ENCODE data around the gene GDPD1.
"Not testable (repeated sequence)": the region's sequence is repeated elsewhere in the genome, so short reads cannot be mapped to it uniquely, and the experiment has no call there.

GDPD1 gene

GRCh38 chr17:59220328-59221158 is at the start of gene GDPD1:
TSS of gene GDPD1 (plus strand) at chr17:59220511. CDS start at chr17:59220610, 99 bp downstream.
- peak; percentile 89 to 94 for DNase-seq (ENCODE audit: low read depth in 2 of 2)

- DNase-seq (ENCODE audit: low read depth in 2 of 2), result no peak
Measured at GRCh38 chr17:59172436-59173004, 47.8 kb upstream of the GDPD1 start.

GRCh38 chr17:59174671-59175070 is 45.6 kb upstream of the GDPD1 start:
- no peak for DNase-seq (ENCODE audit: low read depth in 2 of 2)

GRCh38 chr17:59175076-59175475 is 45.2 kb upstream of the GDPD1 start:
- DNase-seq (ENCODE audit: low read depth in 2 of 2), result no peak

GRCh38 chr17:59178266-59178985 is 41.9 kb upstream of the GDPD1 start:
- DNase-seq (ENCODE audit: low read depth in 2 of 2), result no peak

GRCh38 chr17:59179601-59180000 is 40.7 kb upstream of the GDPD1 start:
- DNase-seq (ENCODE audit: low read depth in 2 of 2), result not testable (repeated sequence)

DNA sequence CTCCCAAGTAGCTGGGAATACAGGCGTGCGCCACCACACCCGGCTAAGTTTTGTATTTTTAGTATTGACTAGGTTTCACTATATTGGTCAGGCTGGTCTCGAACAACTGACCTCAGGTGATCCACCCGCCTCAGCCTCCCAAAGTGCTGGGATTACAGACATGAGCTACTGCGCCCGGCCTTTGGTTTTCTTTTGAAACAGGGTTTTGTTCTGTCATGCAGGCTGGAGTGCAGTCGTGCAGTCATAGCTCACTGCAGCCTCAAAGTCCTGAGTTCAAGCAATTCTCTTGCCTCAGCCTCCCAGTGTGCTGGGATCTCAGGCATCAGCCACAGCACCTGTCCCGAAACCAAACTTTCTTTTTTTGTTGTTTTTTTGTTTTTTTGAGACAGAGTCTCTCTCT is 39.7 kb upstream of the GDPD1 start:
- no peak for DNase-seq (ENCODE audit: low read depth in 2 of 2)

DNA sequence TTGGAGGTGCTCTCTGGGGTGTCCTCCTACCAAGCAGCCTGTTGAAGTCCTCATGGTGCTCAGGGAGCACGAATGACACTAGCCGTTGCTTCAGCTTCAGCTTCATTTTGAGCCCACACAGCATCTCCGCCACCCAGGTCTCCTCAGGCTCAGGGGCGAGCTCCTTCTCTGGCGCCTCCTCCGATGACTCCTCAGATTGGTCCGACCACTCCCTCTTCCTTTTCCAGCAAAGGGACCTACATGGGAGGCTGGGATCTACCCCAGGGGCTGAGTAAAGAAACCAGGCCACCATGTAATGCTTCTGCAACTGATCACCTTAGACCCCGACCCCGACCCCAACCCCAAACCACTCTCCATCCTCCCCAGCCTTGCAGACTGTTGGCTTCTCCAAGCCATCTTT is 38.8 kb upstream of the GDPD1 start:
- no peak for DNase-seq (ENCODE audit: low read depth in 2 of 2)

- DNase-seq (ENCODE audit: low read depth in 2 of 2), result no peak
Measured at GRCh38 chr17:59185997-59186396, 34.3 kb upstream of the GDPD1 start.

DNA sequence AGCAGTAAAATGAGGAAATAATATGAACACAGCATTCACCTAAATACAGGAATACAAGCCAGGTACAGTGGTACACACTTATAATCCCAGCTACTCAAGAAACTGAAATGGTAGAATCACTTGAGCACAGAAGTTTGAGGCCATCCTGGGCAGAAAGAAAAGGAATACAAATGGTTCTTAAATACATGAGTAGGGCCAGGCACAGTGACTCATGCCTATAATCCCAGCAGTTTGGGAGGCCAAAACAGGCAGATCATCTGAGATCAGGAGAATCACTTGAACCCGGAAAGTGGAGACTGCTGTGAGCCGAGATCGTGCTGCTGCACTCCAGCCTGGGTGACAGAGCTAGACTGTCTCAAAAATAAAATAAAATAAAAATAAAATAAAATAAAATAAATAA is 33.5 kb upstream of the GDPD1 start:
- DNase-seq (ENCODE audit: low read depth in 2 of 2), result no peak

DNA sequence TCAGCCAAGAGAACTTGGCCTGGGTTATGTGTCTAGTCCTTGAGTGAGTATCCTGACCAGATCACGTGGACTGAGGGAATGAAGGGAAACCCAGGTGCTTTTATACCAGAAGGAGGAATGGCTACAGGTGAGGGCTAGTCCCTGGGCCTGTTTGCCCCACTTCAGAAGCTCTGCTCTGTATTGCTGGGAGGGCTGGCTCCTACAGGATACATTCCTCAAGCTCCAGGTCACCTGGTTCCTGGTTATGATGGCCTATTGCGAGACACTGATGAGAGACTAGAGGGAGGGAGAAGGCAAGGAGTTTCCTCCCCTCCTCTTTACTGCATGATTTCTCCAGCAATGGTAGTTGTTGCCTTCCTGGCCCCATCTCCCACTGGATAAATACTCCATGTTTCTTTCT is 29.5 kb upstream of the GDPD1 start:
- no peak for DNase-seq (ENCODE audit: low read depth in 2 of 2)

GRCh38 chr17:59193336-59193862 is 26.9 kb upstream of the GDPD1 start:
- no peak for DNase-seq (ENCODE audit: low read depth in 2 of 2)

- no peak for DNase-seq (ENCODE audit: low read depth in 2 of 2)
Measured at GRCh38 chr17:59199398-59199797, 20.9 kb upstream of the GDPD1 start.

- no peak for DNase-seq (ENCODE audit: low read depth in 2 of 2)
Measured at GRCh38 chr17:59202320-59202719, 18.0 kb upstream of the GDPD1 start.

- DNase-seq (ENCODE audit: low read depth in 2 of 2), result no peak
Measured at GRCh38 chr17:59219370-59219769, 941 bp upstream of the GDPD1 start.

GRCh38 chr17:59219992-59220327 is 351 bp upstream of the GDPD1 start:
- DNase-seq (ENCODE audit: low read depth in 2 of 2), result no peak

DNA sequence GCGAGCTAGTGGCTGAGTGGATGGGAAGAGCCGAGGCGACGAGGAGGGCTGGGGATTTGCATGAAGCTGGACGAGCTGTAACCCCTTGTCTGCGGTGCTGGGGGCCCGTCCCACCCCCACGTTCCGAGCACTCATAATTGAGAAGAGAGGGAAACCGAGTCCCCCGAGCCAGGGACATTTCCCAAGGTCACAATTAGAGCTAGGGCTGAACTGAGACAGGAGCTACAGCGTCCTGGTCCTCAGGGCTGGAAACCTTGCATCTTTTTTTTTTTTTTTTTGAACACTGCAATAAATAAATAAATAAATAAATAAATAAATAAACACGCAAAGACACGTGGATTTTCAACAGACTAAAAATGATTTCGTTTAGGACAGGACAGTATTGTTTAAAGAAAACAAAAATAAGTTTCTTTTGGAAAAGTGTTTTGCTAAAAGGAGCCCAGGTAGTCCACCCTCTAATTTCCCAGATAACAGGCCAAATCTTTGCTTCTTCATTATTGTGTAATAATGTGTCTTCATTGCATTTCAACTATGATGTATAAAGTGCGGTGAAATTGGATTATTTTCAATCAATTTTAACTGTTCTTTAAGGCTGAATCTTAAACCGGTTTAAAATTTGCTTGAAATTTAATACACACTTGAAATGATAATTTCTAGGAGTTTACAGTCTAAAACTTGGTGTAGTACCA is 992 bp downstream of the GDPD1 start:
- DNase-seq (ENCODE audit: low read depth in 2 of 2), result no peak

- DNase-seq (ENCODE audit: low read depth in 2 of 2), result no peak
Measured at GRCh38 chr17:59223813-59224212, 3.5 kb downstream of the GDPD1 start.

DNA sequence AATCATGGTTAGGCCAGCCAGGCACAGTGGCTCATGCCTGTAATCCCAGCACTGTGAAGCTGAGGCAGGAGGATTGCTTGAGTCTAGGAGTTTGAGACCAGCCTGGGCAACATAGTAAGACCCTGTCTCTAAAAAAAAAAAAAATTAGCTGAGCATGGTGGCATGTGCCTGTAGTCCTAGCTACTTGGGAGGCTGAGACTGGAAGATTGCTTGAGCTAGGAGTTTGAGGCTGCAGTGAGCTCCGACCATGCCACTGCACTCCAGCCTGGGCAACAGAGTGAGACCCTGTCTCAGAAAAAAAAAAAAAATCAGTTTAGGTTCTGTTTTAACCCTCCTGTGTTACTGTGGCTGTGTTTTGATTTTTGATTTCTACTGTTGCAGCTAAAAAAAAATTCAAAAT is 8.3 kb downstream of the GDPD1 start:
- DNase-seq (ENCODE audit: low read depth in 2 of 2), result not testable (repeated sequence)

DNA sequence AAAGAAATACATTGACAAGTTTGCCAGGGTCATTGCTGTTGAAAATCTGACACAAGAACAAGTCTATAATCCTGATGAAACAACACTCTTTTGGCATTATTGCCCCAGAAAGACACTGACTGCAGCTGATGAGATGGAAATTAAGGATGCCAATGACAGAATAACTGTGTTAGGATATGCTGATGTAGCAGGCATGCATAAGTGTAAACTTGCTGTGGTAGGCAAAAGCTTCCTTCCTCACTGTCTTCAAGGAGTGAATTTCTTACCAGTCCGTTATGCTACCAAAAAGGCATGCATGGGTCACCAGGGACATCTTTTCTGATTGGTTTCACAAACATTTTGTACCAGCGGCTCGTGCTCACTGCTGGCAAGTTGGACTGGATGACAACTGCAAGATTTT is 10.5 kb downstream of the GDPD1 start:
- no peak for DNase-seq (ENCODE audit: low read depth in 2 of 2)

DNA sequence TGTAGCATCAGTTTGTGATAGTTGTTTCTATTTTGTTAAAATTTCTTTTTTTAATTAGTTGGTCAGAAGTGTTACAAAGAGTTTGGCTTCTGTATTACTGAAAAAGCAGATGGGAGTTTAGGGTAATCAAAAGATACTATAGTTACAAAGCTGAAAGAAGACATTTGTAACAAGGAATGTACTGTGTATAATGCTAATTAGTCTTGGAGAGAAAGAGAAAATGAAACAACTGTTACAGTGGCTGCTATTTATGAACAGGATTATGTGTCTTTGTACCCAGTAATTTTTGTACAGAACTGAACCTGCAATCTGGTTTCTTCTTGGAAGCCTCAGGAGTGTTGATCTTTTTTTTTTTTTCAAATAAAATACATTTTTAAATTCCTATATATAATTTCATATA is 14.3 kb downstream of the GDPD1 start:
- no peak for DNase-seq (ENCODE audit: low read depth in 2 of 2)

DNA sequence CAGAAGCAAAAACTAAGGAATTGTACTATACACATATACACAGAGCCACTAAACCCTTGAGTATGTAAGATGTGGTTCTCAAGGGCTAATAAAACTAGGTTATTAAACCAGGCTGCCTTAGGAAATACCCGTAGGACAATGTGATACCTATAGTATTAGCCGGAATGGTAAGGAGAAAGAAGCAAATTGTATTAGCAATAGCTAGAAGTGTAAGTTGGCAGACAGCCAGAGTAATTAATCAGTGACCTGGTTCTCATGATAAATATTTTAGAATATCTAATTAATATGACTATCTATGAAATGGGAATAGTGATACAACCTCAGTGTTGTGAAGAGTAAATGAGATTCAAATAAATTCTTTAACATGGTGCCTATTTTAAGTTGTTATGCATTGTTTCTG is 18.6 kb downstream of the GDPD1 start:
- DNase-seq (ENCODE audit: low read depth in 2 of 2), result no peak
